Retinal pigment epithelial cell (primary cell): Measurements from ENCODE around the gene LIX1.

Experiments
- DNase-seq: peaks from one replicate; pipeline ENCODE4 v3.0.0-alpha.2; 2010; ENCODE audit warnings: low read depth
- H3K4me3 ChIP-seq: 2 replicates; pipeline ENCODE4 v1.5.1; 2011; ENCODE audit warnings: mild to moderate bottlenecking, low read length, control low read depth, moderate library complexity
- CTCF ChIP-seq: conservative IDR thresholded peaks from 2 replicates; pipeline ENCODE4 v1.5.1; 2011; ENCODE audit warnings: low read depth, low read length, control low read depth, inconsistent platforms

Gene LIX1

GRCh38 chr5:97077246-97077645 lies 65.2 kb downstream of the LIX1 start:
- no peak for DNase-seq
- no peak overlapping the region for H3K4me3 ChIP-seq
- TF ChIP-seq CTCF, result no peak

GRCh38 chr5:97076098-97076497 lies 66.3 kb downstream of the LIX1 start:
- no peak for TF ChIP-seq CTCF
- no peak overlapping the region for H3K4me3 ChIP-seq
- no peak for DNase-seq

GRCh38 chr5:97075649-97076048 lies 66.8 kb downstream of the LIX1 start:
- DNase-seq, result no peak
- H3K4me3 ChIP-seq, result no peak overlapping the region
- no peak for TF ChIP-seq CTCF

GRCh38 chr5:97074859-97075489 lies 67.4 kb downstream of the LIX1 start:
- DNase-seq, result no peak
- H3K4me3 ChIP-seq, result no peak overlapping the region
- no peak for TF ChIP-seq CTCF

GRCh38 chr5:97073420-97073819 lies 69.0 kb downstream of the LIX1 start:
- TF ChIP-seq CTCF, result no peak
- no peak for DNase-seq

GRCh38 chr5:97072696-97073095 lies 69.7 kb downstream of the LIX1 start:
- TF ChIP-seq CTCF, result no peak
- H3K4me3 ChIP-seq, result no peak overlapping the region
- DNase-seq, result no peak

More at GRCh38 chr5:97073420-97073819, 69.0 kb downstream of the LIX1 start:
- H3K4me3 ChIP-seq, result no peak overlapping the region

- no peak for DNase-seq
- H3K4me3 ChIP-seq, result no peak overlapping the region
- no peak for TF ChIP-seq CTCF
Measured at GRCh38 chr5:97071993-97072392, 70.4 kb downstream of the LIX1 start.
